Vagina (tissue), 2 donors: ENCODE data around the gene MRGPRF. TPM values are rescaled to one million over a fixed set of nuclear protein-coding genes. Genes with fewer than 3 reads are reported as not detected.

Experiments used
- DNase-seq, 2 donors: peaks; one replicate each; pipeline ENCODE4 v3.0.0-alpha.2; 2017; ENCODE audit errors: extremely low spot score in 2 of 2
- H3K27ac ChIP-seq: fragments of 200-600 bp; sonication (generic); one replicate; pipeline ENCODE4 v1.5.1; 2019
- H3K27me3 ChIP-seq: fragments of 200-600 bp; sonication (generic); one replicate; pipeline ENCODE4 v1.5.1; 2019
- H3K36me3 ChIP-seq, 2 donors: fragments of 200-600 bp; sonication (generic); one replicate each; pipeline ENCODE4 v1.5.1; 2017 to 2019
- H3K4me1 ChIP-seq: fragments of 200-600 bp; sonication (generic); one replicate; pipeline ENCODE4 v1.5.1; 2019
- H3K4me3 ChIP-seq, 2 donors: fragments of 200-600 bp; sonication (generic); 1 replicate in 1 of 2; 2 replicates in 1 of 2; pipeline ENCODE4 v1.5.1; 2016 to 2019
- H3K9me3 ChIP-seq: fragments of 200-600 bp; sonication (generic); one replicate; pipeline ENCODE4 v1.5.1; 2019
- CTCF ChIP-seq, 3 experiments: fragments of 450-650 bp in 2 of 3; fragments of 200-600 bp in 1 of 3; sonication (generic) in 1 of 3; IDR thresholded peaks; one replicate each; pipeline ENCODE4 v1.5.1; 2017 to 2019; ENCODE audit warnings: antibody characterized with exemption in 3 of 3, mild to moderate bottlenecking in 2 of 3, moderate library complexity in 2 of 3
- POLR2A ChIP-seq, 2 donors: fragments of 450-650 bp; IDR thresholded peaks; one replicate each; pipeline ENCODE4 v1.6.1; 2017; ENCODE audit warnings: antibody characterized with exemption in 2 of 2, mild to moderate bottlenecking in 2 of 2, moderate library complexity in 2 of 2
- POLR2AphosphoS5 ChIP-seq, 2 donors: sonication (generic); formaldehyde crosslinking; IDR thresholded peaks; one replicate each; pipeline ENCODE4 v1.9.0; 2017; ENCODE audit warnings: antibody characterized with exemption in 2 of 2, mild to moderate bottlenecking in 2 of 2, low read depth in 1 of 2; ENCODE audit not compliant: insufficient read depth in 1 of 2
- intact Hi-C: fragments of 100-400 bp; cut with DNase I; formaldehyde crosslinking; loops from one replicate; pipeline ENCODE4 v1.15.1; 2023
- total RNA-seq: library from RNA; depleted of rRNA; stranded (reverse); fragments of >200 nt; gene quantifications from one replicate; pipeline ENCODE4 v1.2.3, GENCODE V29; 2016

MRGPRF gene
- total RNA-seq: 84.5 TPM

GRCh38 chr11:69013009-69013951 is at the start of gene MRGPRF:
TSS of gene MRGPRF (minus strand) at chr11:69013246. CDS start at chr11:69009901, 3,345 bp downstream.
- intact Hi-C loops: loop anchor here (5.0 kb wide), 2 partner anchors 34 to 74 kb away; partner anchors contain the start of gene TPCN2
- peak in 2 of 3 experiments; percentile 17 to 63 for TF ChIP-seq CTCF (IDR thresholded peaks at IDR 0.05)
- peak in 1 of 2 donors; percentile 88 for TF ChIP-seq POLR2A (IDR thresholded peaks at IDR 0.05)
- peak; percentile 48 to 96 for TF ChIP-seq POLR2AphosphoS5 (IDR thresholded peaks at IDR 0.05; ENCODE audit: insufficient read depth in 1 of 2, low read depth in 1 of 2)
- Histone ChIP-seq H3K27me3 (no peaks in the 10 kb centered on the region), H3K27ac (peak within 1 kb of the TSS; percentile 95), H3K36me3 (no peaks in the 10 kb centered on the region), H3K4me1 (peaks cover 43% of the 10 kb centered on the region), H3K9me3 (no peaks in the 10 kb centered on the region), H3K4me3 (peak within 1 kb of the TSS; percentile 62 to 63)
- DNase-seq: peak in 1 of 2 donors; percentile 98

GRCh38 chr11:69062169-69062855 is 49.3 kb upstream of the MRGPRF start:
- intact Hi-C loops: no loop called here
- no peak overlapping the region for H3K4me3 ChIP-seq
- no peak for DNase-seq
- H3K27me3 ChIP-seq: no peaks in the 10 kb centered on the region
- no peaks in the 10 kb centered on the region for H3K9me3 ChIP-seq
- no peak overlapping the region for H3K27ac ChIP-seq
- H3K36me3 ChIP-seq: peaks cover 0 to 21% of the 10 kb centered on the region in 2 donors
- peaks cover 23% of the 10 kb centered on the region for H3K4me1 ChIP-seq
- TF ChIP-seq POLR2AphosphoS5 (IDR thresholded peaks at IDR 0.05; ENCODE audit: insufficient read depth in 1 of 2, low read depth in 1 of 2): no peak
- TF ChIP-seq POLR2A (IDR thresholded peaks at IDR 0.05): no peak
- TF ChIP-seq CTCF (IDR thresholded peaks at IDR 0.05): no peak

GRCh38 chr11:69061713-69062053 is 48.6 kb upstream of the MRGPRF start:
- Histone ChIP-seq H3K27ac (no peak overlapping the region), H3K4me1 (peaks cover 23% of the 10 kb centered on the region), H3K4me3 (no peak overlapping the region), H3K36me3 (peaks cover 0 to 23% of the 10 kb centered on the region in 2 donors), H3K9me3 (no peaks in the 10 kb centered on the region), H3K27me3 (no peaks in the 10 kb centered on the region)
- no peak for DNase-seq
- TF ChIP-seq POLR2A (IDR thresholded peaks at IDR 0.05) (no peak), CTCF (IDR thresholded peaks at IDR 0.05) (no peak), POLR2AphosphoS5 (IDR thresholded peaks at IDR 0.05; ENCODE audit: insufficient read depth in 1 of 2, low read depth in 1 of 2) (no peak)
- intact Hi-C loops: no loop called here

- Histone ChIP-seq H3K27me3 (no peaks in the 10 kb centered on the region), H3K4me1 (peaks cover 22% of the 10 kb centered on the region), H3K27ac (no peak overlapping the region), H3K9me3 (no peaks in the 10 kb centered on the region), H3K36me3 (peaks cover 0 to 23% of the 10 kb centered on the region in 2 donors), H3K4me3 (no peak overlapping the region)
- DNase-seq: no peak
- intact Hi-C loops: no loop called here
- TF ChIP-seq POLR2AphosphoS5 (IDR thresholded peaks at IDR 0.05; ENCODE audit: insufficient read depth in 1 of 2, low read depth in 1 of 2): no peak
- no peak for TF ChIP-seq CTCF (IDR thresholded peaks at IDR 0.05)
- no peak for TF ChIP-seq POLR2A (IDR thresholded peaks at IDR 0.05)
Measured at GRCh38 chr11:69060806-69061712, 48.0 kb upstream of the MRGPRF start.
